GM23338 (cell line): ENCODE results near the gene SNCB. TPM values are rescaled to one million over a fixed set of nuclear protein-coding genes. Genes with fewer than 3 reads are reported as not detected.

ENCODE experiments used
- ATAC-seq: fragments of 200-7000 bp; cut with Tn5 transposase; 3 replicates; pipeline ENCODE4 v1.9.1; 2020
- DNase-seq: peaks from one replicate; pipeline ENCODE4 v3.0.0-alpha.2; 2015; ENCODE audit warnings: low spot score
- H2AFZ ChIP-seq: fragments of 200-600 bp; sonication (generic); 2 replicates; pipeline ENCODE4 v1.8.0; 2016; ENCODE audit warnings: antibody characterized with exemption, mild to moderate bottlenecking, moderate library complexity
- H3F3A ChIP-seq: fragments of 200-600 bp; sonication (generic); replicated peaks from 2 replicates; pipeline ENCODE4 v1.8.0; 2017; ENCODE audit warnings: antibody characterized with exemption, mixed run types, low read depth
- H3K27ac ChIP-seq: fragments of 200-600 bp; sonication (generic); 2 replicates; pipeline ENCODE4 v1.6.1; 2016; ENCODE audit warnings: low read depth
- H3K27me3 ChIP-seq: fragments of 200-600 bp; sonication (generic); 2 replicates; pipeline ENCODE4 v1.8.0; 2016; ENCODE audit warnings: mild to moderate bottlenecking, mixed run types, moderate library complexity; ENCODE audit not compliant: insufficient read depth
- H3K36me3 ChIP-seq: fragments of 200-600 bp; sonication (generic); 2 replicates; pipeline ENCODE4 v1.8.0; 2016; ENCODE audit warnings: mild to moderate bottlenecking; ENCODE audit not compliant: insufficient read depth
- H3K4me1 ChIP-seq: fragments of 200-600 bp; sonication (generic); 2 replicates; pipeline ENCODE4 v1.8.0; 2016; ENCODE audit warnings: mild to moderate bottlenecking, moderate library complexity; ENCODE audit not compliant: insufficient read depth
- H3K4me2 ChIP-seq: fragments of 200-600 bp; sonication (generic); 2 replicates; pipeline ENCODE4 v1.7.1; 2017; ENCODE audit warnings: mixed run types
- H3K4me3 ChIP-seq: fragments of 200-600 bp; sonication (generic); 2 replicates; pipeline ENCODE4 v1.6.1; 2016; ENCODE audit warnings: mixed run types
- H3K79me2 ChIP-seq: fragments of 200-600 bp; sonication (generic); replicated peaks from 2 replicates; pipeline ENCODE4 v1.8.0; 2017; ENCODE audit warnings: mild to moderate bottlenecking; ENCODE audit not compliant: insufficient read depth
- H3K9me2 ChIP-seq: fragments of 200-600 bp; sonication (generic); 2 replicates; pipeline ENCODE4 v1.8.0; 2017; ENCODE audit not compliant: insufficient read depth
- H4K20me1 ChIP-seq: fragments of 200-600 bp; sonication (generic); replicated peaks from 2 replicates; pipeline ENCODE4 v1.8.0; 2017; ENCODE audit warnings: mild to moderate bottlenecking; ENCODE audit not compliant: insufficient read depth
- H3K27ac Mint-ChIP-seq: 2 replicates; pipeline ENCODE4 v1.8.0; 2020; ENCODE audit warnings: inconsistent platforms, mild to moderate bottlenecking, moderate library complexity, mixed read lengths
- H3K27me3 Mint-ChIP-seq: 3 replicates; pipeline ENCODE4 v1.8.0; 2022; ENCODE audit warnings: low read depth, mild to moderate bottlenecking, moderate library complexity, mixed read lengths, inconsistent platforms; ENCODE audit not compliant: insufficient read depth, poor library complexity
- H3K36me3 Mint-ChIP-seq: 3 replicates; pipeline ENCODE4 v1.8.0; 2021; ENCODE audit warnings: low read depth, mild to moderate bottlenecking, inconsistent platforms, moderate library complexity, mixed read lengths
- H3K4me1 Mint-ChIP-seq: 3 replicates; pipeline ENCODE4 v1.8.0; 2020; ENCODE audit warnings: mild to moderate bottlenecking, inconsistent platforms, mixed read lengths
- H3K4me3 Mint-ChIP-seq: 3 replicates; pipeline ENCODE4 v1.8.0; 2021; ENCODE audit warnings: moderate library complexity, mild to moderate bottlenecking, inconsistent platforms, mixed read lengths
- H3K9me3 Mint-ChIP-seq: 3 replicates; pipeline ENCODE4 v1.8.0; 2020; ENCODE audit warnings: moderate library complexity, mild to moderate bottlenecking, inconsistent platforms, mixed read lengths
- CREB1 ChIP-seq: fragments of 250-450 bp; sonication (Bioruptor Pico); IDR thresholded peaks from 2 replicates; pipeline ENCODE4 v1.5.0; 2020; ENCODE audit warnings: low read depth, mild to moderate bottlenecking, moderate library complexity
- CTCF ChIP-seq, 2 experiments: fragments of 200-600 bp in 1 of 2; sonication (generic) in 1 of 2; conservative IDR thresholded peaks; 2 replicates each; pipeline versions ENCODE4 v1.5.1 to v1.6.1; 2016 to 2017; ENCODE audit warnings: antibody characterized with exemption in 2 of 2, low read depth in 2 of 2, mild to moderate bottlenecking in 2 of 2, moderate library complexity in 1 of 2
- EZH2 ChIP-seq: fragments of 200-600 bp; sonication (generic); IDR thresholded peaks from one replicate; pipeline ENCODE4 v1.8.0; 2017; ENCODE audit warnings: antibody characterized with exemption, mild to moderate bottlenecking, low read depth; ENCODE audit not compliant: unreplicated experiment
- JUNB ChIP-seq: IDR thresholded peaks from one replicate; pipeline ENCODE4 v1.6.1; 2016; ENCODE audit warnings: antibody characterized with exemption; ENCODE audit not compliant: unreplicated experiment
- REST ChIP-seq: IDR thresholded peaks from one replicate; pipeline ENCODE4 v1.6.1; 2018; ENCODE audit warnings: antibody characterized with exemption; ENCODE audit not compliant: unreplicated experiment
- ZNF114 ChIP-seq: fragments of 250-450 bp; sonication (Bioruptor Pico); IDR thresholded peaks from 2 replicates; pipeline ENCODE4 v1.5.0; 2020; ENCODE audit warnings: mild to moderate bottlenecking, moderate library complexity
- ZNF462 ChIP-seq: fragments of 250-450 bp; sonication (Bioruptor Pico); IDR thresholded peaks from 2 replicates; pipeline ENCODE4 v1.5.0; 2020; ENCODE audit warnings: mild to moderate bottlenecking, moderate library complexity
- polyA plus RNA-seq: library from polyadenylated mRNA; unstranded; fragments of >200 nt; fragmentation: Nextera tagmentation; extraction: Ambion mirVana; gene quantifications from 2 replicates; pipeline ENCODE4 v1.2.1, GENCODE V29; 2016
- total RNA-seq: library from RNA; depleted of rRNA; stranded (reverse); fragments of >200 nt; shearing (Covaris generic); gene quantifications from 2 replicates; pipeline ENCODE4 v1.2.3, GENCODE V29; 2014

The SNCB gene
- total and polyA plus RNA-seq, 2 experiments from 2014 or later: 3.6 to 13.5 TPM

- Histone ChIP-seq H2AFZ (no peak overlapping the region), H3K4me2 (no peak overlapping the region), H3K4me3 (no peak overlapping the region), H3K36me3 (no peaks in the 10 kb centered on the region), H3K4me1 (no peaks in the 10 kb centered on the region), H3K79me2 (no peaks in the 10 kb centered on the region), H3K27me3 (no peaks in the 10 kb centered on the region), H3K9me2 (no peaks in the 10 kb centered on the region), H4K20me1 (no peaks in the 10 kb centered on the region), H3K27ac (no peak overlapping the region), H3F3A (0 out of 2 replicates have a peak, but pooled peaks cover 2% of the 10 kb centered on the region)
- Mint-ChIP-seq H3K4me1 (peaks cover 12% of the 10 kb centered on the region), H3K27ac (no peak overlapping the region), H3K4me3 (no peak overlapping the region), H3K36me3 (no peaks in the 10 kb centered on the region; the same call in 2 of the 3 replicates), H3K9me3 (peaks cover 3% of the 10 kb centered on the region; the same call in 2 of the 3 replicates), H3K27me3 (peaks cover 9% of the 10 kb centered on the region)
- TF ChIP-seq CTCF (conservative IDR thresholded peaks at IDR 0.05; ENCODE audit: low read depth in 2 of 2) (no peak), EZH2 (no peak), CREB1 (no peak)
- DNase-seq: no peak
- ATAC-seq: no peak
Measured at GRCh38 chr5:176663566-176663965, 33.2 kb upstream of the SNCB start.

- Histone ChIP-seq H4K20me1 (no peaks in the 10 kb centered on the region), H2AFZ (no peak overlapping the region), H3K36me3 (no peaks in the 10 kb centered on the region), H3K4me1 (no peaks in the 10 kb centered on the region; the same call in 1 of the 2 replicates), H3F3A (0 out of 2 replicates have a peak, but pooled peaks cover 6% of the 10 kb centered on the region), H3K4me2 (no peak overlapping the region), H3K4me3 (no peak overlapping the region), H3K9me2 (no peaks in the 10 kb centered on the region), H3K27me3 (no peaks in the 10 kb centered on the region), H3K79me2 (no peaks in the 10 kb centered on the region), H3K27ac (no peak overlapping the region)
- H3K9me3 Mint-ChIP-seq: peaks cover 3% of the 10 kb centered on the region; the same call in 2 of the 3 replicates
- H3K36me3 Mint-ChIP-seq: no peaks in the 10 kb centered on the region; the same call in 2 of the 3 replicates
- no peak overlapping the region for H3K4me3 Mint-ChIP-seq
- no peak overlapping the region for H3K27ac Mint-ChIP-seq
- TF ChIP-seq ZNF114: no peak
- no peak for TF ChIP-seq JUNB
- no peak for TF ChIP-seq ZNF462 (CRISPR knock-in tag)
- no peak for TF ChIP-seq REST
- ATAC-seq: no peak
- peaks cover 16% of the 10 kb centered on the region for H3K4me1 Mint-ChIP-seq
- no peak for DNase-seq
- H3K27me3 Mint-ChIP-seq: peaks cover 6% of the 10 kb centered on the region
Measured at GRCh38 chr5:176662371-176663333, 32.3 kb upstream of the SNCB start.
